ENCODE measurements around the gene TSC22D3. TPM values are rescaled to one million over a fixed set of nuclear protein-coding genes. Genes with fewer than 3 reads are reported as not detected.
A peak's percentile ranks its signal among the peaks of the same experiment; 100 is the strongest.

TSC22D3 gene
- total and polyA plus RNA-seq, 8 donors = 198 to 906 (median 338) TPM

- Histone ChIP-seq H3K27ac (peak overlapping the region in 2 of 5 donors; percentile 18 to 28), H3K4me1 (peaks cover 0 to 22% (median 8%) of the 10 kb centered on the region in 4 donors), H3K9me3 (no peaks in the 10 kb centered on the region), H3K36me3 (no peaks in the 10 kb centered on the region), H3K4me3 (no peak overlapping the region), H3K27me3 (no peaks in the 10 kb centered on the region)
- WGBS, 5 donors = 54 to 83% (median 66%) methylated on average over 4 of the region's 4 CpGs
- TF ChIP-seq POLR2A (IDR thresholded peaks at IDR 0.05) (no peak), POLR2AphosphoS5 (IDR thresholded peaks at IDR 0.05) (peak in 1 of 3 donors; percentile 23)
- intact Hi-C loops (cut with DNase I; ENCODE audit: low total_unique reads) = no loop called here
- DNase-seq = no peak
These were observed 71.4 kb downstream of the TSC22D3 start for GRCh38 chrX:107704181-107704580.

- WGBS, 5 donors = 63 to 100% (median 87%) methylated on average over 1 of the region's 1 CpG
- Histone ChIP-seq H3K9me3 (no peaks in the 10 kb centered on the region), H3K4me1 (peaks cover 0 to 22% (median 8%) of the 10 kb centered on the region in 4 donors), H3K27me3 (no peaks in the 10 kb centered on the region), H3K27ac (peak overlapping the region in 4 of 5 donors; percentile 47 to 75 (median 72)), H3K36me3 (no peaks in the 10 kb centered on the region), H3K4me3 (no peak overlapping the region)
- intact Hi-C loops (cut with DNase I; ENCODE audit: low total_unique reads) = no loop called here
- DNase-seq = no peak
- TF ChIP-seq CTCF (IDR thresholded peaks at IDR 0.05) (no peak), POLR2AphosphoS5 (IDR thresholded peaks at IDR 0.05) (no peak), POLR2A (IDR thresholded peaks at IDR 0.05) (no peak), EP300 (IDR thresholded peaks at IDR 0.05) (no peak)
These were observed 74.0 kb downstream of the TSC22D3 start for GRCh38 chrX:107701493-107702121.

GRCh38 chrX:107700790-107701189 lies 74.8 kb downstream of the TSC22D3 start:
- Histone ChIP-seq H3K9me3 (no peaks in the 10 kb centered on the region), H3K4me3 (no peak overlapping the region), H3K4me1 (peaks cover 0 to 22% (median 8%) of the 10 kb centered on the region in 4 donors), H3K36me3 (no peaks in the 10 kb centered on the region), H3K27ac (peak overlapping the region; percentile 47 to 75 (median 68)), H3K27me3 (no peaks in the 10 kb centered on the region)
- intact Hi-C loops (cut with DNase I; ENCODE audit: low total_unique reads) = no loop called here
- TF ChIP-seq CTCF (IDR thresholded peaks at IDR 0.05) (no peak), POLR2A (IDR thresholded peaks at IDR 0.05) (no peak), POLR2AphosphoS5 (IDR thresholded peaks at IDR 0.05) (no peak), EP300 (IDR thresholded peaks at IDR 0.05) (no peak)
- DNase-seq = no peak

GRCh38 chrX:107700317-107700774 lies 75.2 kb downstream of the TSC22D3 start:
- H3K36me3 ChIP-seq = no peaks in the 10 kb centered on the region

More at GRCh38 chrX:107700317-107700774, 75.2 kb downstream of the TSC22D3 start:
- 9 to 27% (median 21%) methylated on average over 4 of the region's 4 CpGs for WGBS, 5 donors
- TF ChIP-seq POLR2AphosphoS5 (IDR thresholded peaks at IDR 0.05) (peak; percentile 61 to 75 (median 66)), CTCF (IDR thresholded peaks at IDR 0.05) (no peak), EP300 (IDR thresholded peaks at IDR 0.05) (no peak), POLR2A (IDR thresholded peaks at IDR 0.05) (no peak)
- peaks cover 0 to 22% (median 8%) of the 10 kb centered on the region in 4 donors for H3K4me1 ChIP-seq
- intact Hi-C loops (cut with DNase I; ENCODE audit: low total_unique reads) = no loop called here
- H3K4me3 ChIP-seq = no peak overlapping the region
- H3K9me3 ChIP-seq = no peaks in the 10 kb centered on the region
- no peak for DNase-seq
- no peaks in the 10 kb centered on the region for H3K27me3 ChIP-seq
- H3K27ac ChIP-seq = peak overlapping the region; percentile 48 to 75 (median 68)

All from stomach (tissue), 9 donors.